ENCODE measurements around the gene NPTX1. TPM values are rescaled to one million over a fixed set of nuclear protein-coding genes. Genes with fewer than 3 reads are reported as not detected.

The NPTX1 gene
- total and polyA plus RNA-seq, 3 donors from 2014 or later = 1.7 to 3.8 (median 3.7) TPM

DNA sequence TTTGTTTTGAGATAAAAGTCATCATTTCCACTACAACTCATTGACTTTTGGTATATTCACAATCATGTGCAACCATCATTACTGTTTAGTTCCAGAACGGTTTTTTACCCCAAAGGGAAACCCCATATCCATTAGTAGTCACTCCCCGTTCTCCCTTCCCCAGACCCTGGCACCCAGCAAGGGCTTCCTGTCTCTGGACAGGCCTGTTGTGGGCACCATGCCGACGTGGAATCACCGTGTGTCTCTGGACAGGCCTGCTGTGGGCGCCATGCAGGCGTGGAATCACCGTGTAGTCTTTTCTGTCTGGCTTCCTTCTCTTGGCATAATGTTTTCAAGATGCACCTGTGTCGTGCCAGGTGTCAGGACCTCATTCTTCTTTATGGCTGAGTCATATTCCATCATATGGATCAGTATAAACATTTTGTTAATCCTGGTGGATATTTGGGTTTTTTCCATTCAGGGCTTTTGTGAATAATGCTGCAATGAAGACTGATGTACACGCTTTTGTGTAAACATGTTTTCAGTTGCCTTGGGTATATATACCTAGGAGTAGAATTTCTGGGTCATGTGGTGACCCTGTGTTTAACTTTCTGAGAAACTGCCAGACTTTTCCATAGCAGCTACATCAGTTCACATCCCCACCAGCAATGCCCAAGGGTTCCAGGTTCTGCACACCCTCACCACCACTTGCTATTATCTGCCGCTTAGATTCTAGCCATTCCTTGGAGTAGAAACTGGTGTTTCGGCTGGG lies 42.3 kb downstream of the NPTX1 start:
- no peak for TF ChIP-seq POLR2A (IDR thresholded peaks at IDR 0.05)
- TF ChIP-seq, protein P1, sequence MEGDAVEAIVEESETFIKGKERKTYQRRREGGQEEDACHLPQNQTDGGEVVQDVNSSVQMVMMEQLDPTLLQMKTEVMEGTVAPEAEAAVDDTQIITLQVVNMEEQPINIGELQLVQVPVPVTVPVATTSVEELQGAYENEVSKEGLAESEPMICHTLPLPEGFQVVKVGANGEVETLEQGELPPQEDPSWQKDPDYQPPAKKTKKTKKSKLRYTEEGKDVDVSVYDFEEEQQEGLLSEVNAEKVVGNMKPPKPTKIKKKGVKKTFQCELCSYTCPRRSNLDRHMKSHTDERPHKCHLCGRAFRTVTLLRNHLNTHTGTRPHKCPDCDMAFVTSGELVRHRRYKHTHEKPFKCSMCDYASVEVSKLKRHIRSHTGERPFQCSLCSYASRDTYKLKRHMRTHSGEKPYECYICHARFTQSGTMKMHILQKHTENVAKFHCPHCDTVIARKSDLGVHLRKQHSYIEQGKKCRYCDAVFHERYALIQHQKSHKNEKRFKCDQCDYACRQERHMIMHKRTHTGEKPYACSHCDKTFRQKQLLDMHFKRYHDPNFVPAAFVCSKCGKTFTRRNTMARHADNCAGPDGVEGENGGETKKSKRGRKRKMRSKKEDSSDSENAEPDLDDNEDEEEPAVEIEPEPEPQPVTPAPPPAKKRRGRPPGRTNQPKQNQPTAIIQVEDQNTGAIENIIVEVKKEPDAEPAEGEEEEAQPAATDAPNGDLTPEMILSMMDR (IDR thresholded peaks at IDR 0.05) = no peak
- 80 to 81% methylated on average over 12 of the region's 12 CpGs for WGBS, 2 donors
- Histone ChIP-seq H3K4me1 (no peaks in the 10 kb centered on the region), H3K27ac (no peak overlapping the region), H3K9me3 (no peaks in the 10 kb centered on the region), H3K36me3 (ENCODE audit: low read depth, missing control alignments) (no peaks in the 10 kb centered on the region), H3K4me3 (no peak overlapping the region), H3K27me3 (no peaks in the 10 kb centered on the region)
- intact Hi-C loops (cut with DNase I; ENCODE audit: low total_unique reads) = no loop called here
- no peak for DNase-seq

DNA sequence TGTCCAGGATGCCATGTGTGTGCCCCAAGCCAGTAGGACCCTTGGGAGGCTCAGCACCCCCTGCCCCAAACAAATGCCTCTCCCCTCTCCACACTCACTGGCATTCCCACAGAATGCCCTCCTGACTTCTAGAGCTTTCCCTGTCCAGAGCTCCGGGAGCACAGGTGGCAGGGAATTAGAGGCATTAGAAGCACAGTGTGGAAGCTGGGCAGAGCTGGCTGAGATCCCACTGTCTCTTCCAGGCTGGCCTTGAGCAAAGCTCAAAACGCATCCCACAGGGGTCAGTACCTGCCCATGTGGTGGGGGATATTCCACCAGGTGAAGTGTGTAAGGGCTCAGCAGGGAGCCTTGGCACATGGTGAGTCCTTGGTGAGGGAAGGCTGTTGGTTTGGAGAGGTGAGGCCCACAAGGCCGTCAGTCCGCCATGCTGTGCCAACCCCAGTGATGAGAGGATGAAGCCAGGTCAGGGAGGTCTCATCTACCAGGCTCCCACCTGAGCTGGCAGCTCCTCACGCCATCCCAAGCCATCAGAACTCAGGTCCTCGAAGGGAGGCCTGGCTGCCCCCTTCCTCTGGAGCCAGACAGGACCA lies 43.4 kb downstream of the NPTX1 start:
- DNase-seq = no peak
- Histone ChIP-seq H3K4me1 (no peaks in the 10 kb centered on the region), H3K27me3 (no peaks in the 10 kb centered on the region), H3K36me3 (ENCODE audit: low read depth, missing control alignments) (no peaks in the 10 kb centered on the region), H3K27ac (no peak overlapping the region), H3K4me3 (no peak overlapping the region), H3K9me3 (no peaks in the 10 kb centered on the region)
- TF ChIP-seq, protein P1 (IDR thresholded peaks at IDR 0.05) = no peak
- no peak for TF ChIP-seq POLR2A (IDR thresholded peaks at IDR 0.05)
- intact Hi-C loops (cut with DNase I; ENCODE audit: low total_unique reads) = no loop called here
- 83 to 85% methylated on average over 4 to 6 of the region's 6 CpGs for WGBS, 2 donors

DNA sequence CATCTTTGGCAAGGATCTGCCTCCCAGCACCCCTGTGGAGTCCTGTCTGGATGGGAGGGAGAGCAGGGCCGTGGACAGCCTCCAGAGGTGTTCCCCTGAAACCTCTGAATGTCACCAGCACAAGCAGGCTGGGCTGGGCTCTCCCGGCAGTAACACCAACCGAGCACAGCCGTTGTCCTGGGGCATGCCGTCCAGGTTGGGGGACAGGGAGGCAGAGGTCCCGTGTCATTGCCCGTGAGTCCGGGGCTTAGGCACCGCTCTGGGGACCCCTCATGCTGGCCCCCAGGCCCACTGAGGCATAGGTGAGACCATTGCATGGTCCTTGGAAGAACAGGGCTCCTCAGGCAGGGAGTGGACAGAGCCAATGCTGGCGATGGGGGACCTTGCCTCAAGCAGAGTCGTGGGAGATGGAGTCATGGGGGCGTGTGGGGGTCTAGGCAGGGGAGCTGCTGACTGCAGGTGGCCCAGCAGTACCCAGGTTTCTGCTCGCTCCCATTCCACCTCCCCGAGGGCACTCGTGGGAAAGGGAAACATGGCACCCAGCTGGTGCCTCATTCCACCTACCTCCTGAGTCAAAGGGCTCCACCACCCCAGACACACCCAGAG lies 44.0 kb downstream of the NPTX1 start:
- H3K27me3 ChIP-seq = no peaks in the 10 kb centered on the region
- no peak overlapping the region for H3K27ac ChIP-seq
- intact Hi-C loops (cut with DNase I; ENCODE audit: low total_unique reads) = no loop called here
- H3K36me3 ChIP-seq (ENCODE audit: low read depth, missing control alignments) = no peaks in the 10 kb centered on the region
- no peaks in the 10 kb centered on the region for H3K9me3 ChIP-seq
- 81 to 91% methylated on average over 8 to 15 of the region's 15 CpGs for WGBS, 2 donors
- no peak for DNase-seq
- TF ChIP-seq POLR2A (IDR thresholded peaks at IDR 0.05) = no peak
- no peak overlapping the region for H3K4me3 ChIP-seq
- no peaks in the 10 kb centered on the region for H3K4me1 ChIP-seq

DNA sequence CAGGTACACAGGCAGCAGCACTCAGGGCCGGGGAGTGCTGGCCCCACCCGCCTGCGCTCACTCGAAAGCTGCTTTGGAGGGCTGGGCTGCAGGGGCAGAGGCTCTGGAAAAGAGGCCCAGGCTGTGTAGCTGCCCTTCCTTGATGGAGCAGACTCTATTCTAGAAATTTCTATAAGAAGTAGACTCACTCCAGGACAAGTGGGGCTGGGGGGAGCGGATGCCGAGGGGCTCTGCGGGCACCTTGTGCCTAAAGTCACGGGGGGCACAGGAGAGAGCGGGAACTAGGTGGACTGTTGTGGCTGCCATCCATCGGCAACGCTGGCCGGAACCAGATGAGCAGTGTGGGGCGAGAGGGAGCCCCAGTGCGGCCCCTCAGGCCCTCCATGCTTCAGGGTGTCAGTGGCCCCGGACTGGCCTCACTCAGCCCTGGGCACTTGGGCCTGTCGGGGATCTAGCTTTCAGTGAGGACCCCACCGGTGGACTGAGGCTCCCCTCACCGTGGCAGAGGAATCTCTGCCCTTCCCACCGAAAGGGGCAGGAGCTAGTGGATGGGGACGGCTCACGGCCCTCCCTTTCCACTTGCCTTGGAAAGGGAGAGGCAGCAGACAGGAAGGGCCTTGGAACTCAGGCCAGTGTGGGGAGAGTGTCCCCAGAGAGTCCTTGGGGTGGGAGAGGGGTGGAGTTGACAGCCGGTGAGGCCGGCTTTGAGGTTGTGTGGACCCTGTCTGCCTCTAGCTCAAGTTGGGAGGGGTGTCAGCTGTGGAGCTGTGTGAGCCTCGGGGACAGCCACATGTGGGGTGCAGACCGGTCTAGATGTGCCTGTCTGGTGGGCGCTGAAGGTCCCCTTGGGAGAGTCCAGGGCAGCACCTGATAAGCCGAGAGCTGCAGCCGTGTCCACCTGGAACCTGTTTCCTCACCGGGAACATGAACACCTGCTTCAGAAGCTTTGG lies 44.9 kb downstream of the NPTX1 start:
- Histone ChIP-seq H3K36me3 (ENCODE audit: low read depth, missing control alignments) (no peaks in the 10 kb centered on the region), H3K27me3 (no peaks in the 10 kb centered on the region), H3K4me1 (no peaks in the 10 kb centered on the region)

More for the DNA sequence above, 44.9 kb downstream of the NPTX1 start:
- intact Hi-C loops (cut with DNase I; ENCODE audit: low total_unique reads) = no loop called here
- H3K9me3 ChIP-seq = no peaks in the 10 kb centered on the region
- H3K27ac ChIP-seq = no peak overlapping the region
- DNase-seq = no peak
- TF ChIP-seq, protein P1 (IDR thresholded peaks at IDR 0.05) = no peak
- no peak for TF ChIP-seq POLR2A (IDR thresholded peaks at IDR 0.05)
- WGBS, 2 donors = 87 to 90% methylated on average over 18 to 29 of the region's 29 CpGs
- no peak overlapping the region for H3K4me3 ChIP-seq
